NCI-H1092 treated with DMSO at 0.1 percent for 48 hours (cell line): ENCODE data around the gene JAKMIP2.
A peak's percentile ranks its signal among the peaks of the same experiment; 100 is the strongest.

Experiments used
- DNase-seq: peaks from one replicate; lab custom pipeline; 2025; lab: John Stamatoyannopoulos, UW

The JAKMIP2 gene

GRCh38 chr5:147694772-147695171, 87.8 kb downstream of the JAKMIP2 start:
- DNase-seq = no peak

GRCh38 chr5:147693233-147693632, 89.3 kb downstream of the JAKMIP2 start:
- DNase-seq = no peak

- DNase-seq = no peak
These were observed 91.4 kb downstream of the JAKMIP2 start for GRCh38 chr5:147691130-147691529.

- DNase-seq = no peak
These were observed 91.9 kb downstream of the JAKMIP2 start for GRCh38 chr5:147690595-147690994.

GRCh38 chr5:147689426-147689825, 93.1 kb downstream of the JAKMIP2 start:
- DNase-seq = no peak

GRCh38 chr5:147688656-147689356, 93.7 kb downstream of the JAKMIP2 start:
- DNase-seq = no peak

GRCh38 chr5:147687118-147687517, 95.4 kb downstream of the JAKMIP2 start:
- DNase-seq = peak; percentile 16

- DNase-seq = no peak
These were observed 96.1 kb downstream of the JAKMIP2 start for GRCh38 chr5:147686421-147686820.

- DNase-seq = no peak
These were observed 96.5 kb downstream of the JAKMIP2 start for GRCh38 chr5:147685993-147686392.

- DNase-seq = no peak
These were observed 107.4 kb downstream of the JAKMIP2 start for GRCh38 chr5:147675168-147675567.

- DNase-seq = no peak
These were observed 108.1 kb downstream of the JAKMIP2 start for GRCh38 chr5:147674411-147674810.

GRCh38 chr5:147673791-147674190, 108.7 kb downstream of the JAKMIP2 start:
- no peak for DNase-seq

- DNase-seq = peak; percentile 79
These were observed 109.3 kb downstream of the JAKMIP2 start for GRCh38 chr5:147673266-147673665.

- DNase-seq = no peak
These were observed 111.2 kb downstream of the JAKMIP2 start for GRCh38 chr5:147671365-147671764.

GRCh38 chr5:147670815-147671214, 111.7 kb downstream of the JAKMIP2 start:
- DNase-seq = no peak

GRCh38 chr5:147669169-147669869, 113.2 kb downstream of the JAKMIP2 start:
- DNase-seq = peak; percentile 50

GRCh38 chr5:147668385-147668784, 114.1 kb downstream of the JAKMIP2 start:
- no peak for DNase-seq

- DNase-seq = no peak
These were observed 115.2 kb downstream of the JAKMIP2 start for GRCh38 chr5:147667363-147667762.

GRCh38 chr5:147666419-147666818, 116.1 kb downstream of the JAKMIP2 start:
- no peak for DNase-seq

- no peak for DNase-seq
These were observed 121.0 kb downstream of the JAKMIP2 start for GRCh38 chr5:147661541-147661940.

- DNase-seq = no peak
These were observed 123.2 kb downstream of the JAKMIP2 start for GRCh38 chr5:147659166-147659929.

- no peak for DNase-seq
These were observed 124.1 kb downstream of the JAKMIP2 start for GRCh38 chr5:147658293-147658932.
